H1 (cell line): ENCODE data around the gene GPSM1. TPM values are rescaled to one million over a fixed set of nuclear protein-coding genes. Genes with fewer than 3 reads are reported as not detected.

Experiments
- CTCF ChIA-PET: fragments of 300-600 bp; sonication (Branson Sonifier 250); formaldehyde crosslinking; loops from one replicate; lab custom pipeline; 2021; ENCODE audit not compliant: partially characterized antibody; lab: Charles Lee
- POLR2A ChIA-PET: fragments of 300-600 bp; sonication (Branson Sonifier 250); formaldehyde crosslinking; loops from one replicate; lab custom pipeline; 2021; ENCODE audit warnings: inconsistent platforms; ENCODE audit not compliant: partially characterized antibody; lab: Charles Lee
- DNase-seq, 2 experiments: peaks; one replicate each; pipeline versions ENCODE4 v3.0.0 to v3.0.0-alpha.2; 2010 to 2022; ENCODE audit warnings: low spot score in 2 of 2, low read depth in 1 of 2, mixed read lengths in 1 of 2
- FAIRE-seq: peaks from 2 replicates; lab custom pipeline; 2011; peaks lifted over from hg19 to GRCh38; lab: Jason Lieb, UNC
- H2AFZ ChIP-seq: 2 replicates; pipeline ENCODE4 v1.8.1; 2012; ENCODE audit warnings: low read length, inconsistent platforms
- H2AK5ac ChIP-seq: 2 replicates; pipeline ENCODE4 v1.6.1; 2013; ENCODE audit warnings: low read depth, low read length
- H2BK120ac ChIP-seq: replicated peaks from 2 replicates; pipeline ENCODE3; 2013; ENCODE audit warnings: low read depth, low read length, inconsistent platforms
- H2BK12ac ChIP-seq: 2 replicates; pipeline ENCODE4 v1.6.1; 2013; ENCODE audit warnings: low read depth, low read length
- H2BK15ac ChIP-seq: 2 replicates; pipeline ENCODE4 v1.6.1; 2013; ENCODE audit warnings: low read length
- H2BK20ac ChIP-seq: 2 replicates; pipeline ENCODE4 v1.6.1; 2013; ENCODE audit warnings: low read length
- H2BK5ac ChIP-seq: 2 replicates; pipeline ENCODE4 v1.6.1; 2013; ENCODE audit warnings: low read depth, low read length
- H3K14ac ChIP-seq: 2 replicates; pipeline ENCODE4 v1.6.1; 2013; ENCODE audit warnings: inconsistent platforms; ENCODE audit not compliant: insufficient read length
- H3K18ac ChIP-seq: 2 replicates; pipeline ENCODE4 v1.6.1; 2013; ENCODE audit warnings: low read length; ENCODE audit errors: extremely low read depth
- H3K23ac ChIP-seq: 2 replicates; pipeline ENCODE4 v1.6.1; 2013; ENCODE audit warnings: inconsistent platforms; ENCODE audit not compliant: insufficient read length
- H3K23me2 ChIP-seq: 2 replicates; pipeline ENCODE4 v1.6.1; 2013; ENCODE audit warnings: low read depth, low read length
- H3K27ac ChIP-seq: 2 replicates; pipeline ENCODE4 v1.6.1; 2011; ENCODE audit warnings: low read depth, low read length, inconsistent platforms
- H3K27me3 ChIP-seq, 4 experiments: replicated peaks in 1 of 4; 1 replicate in 1 of 4; 2 replicates in 3 of 4; pipeline versions ENCODE4 v1.6.1 to v1.8.1; 2011 to 2013; ENCODE audit warnings: low read length in 3 of 4, mild to moderate bottlenecking in 3 of 4, inconsistent platforms in 2 of 4, mixed read lengths in 2 of 4, moderate library complexity in 1 of 4; ENCODE audit not compliant: control insufficient read depth in 3 of 4, insufficient read depth in 3 of 4; ENCODE audit errors: extremely low read depth in 1 of 4
- H3K36me3 ChIP-seq, 4 experiments: 2 replicates each; pipeline versions ENCODE4 v1.6.1 to v1.8.1; 2011 to 2013; ENCODE audit warnings: mild to moderate bottlenecking in 4 of 4, low read length in 3 of 4, moderate library complexity in 2 of 4, control low read depth in 1 of 4, inconsistent platforms in 1 of 4; ENCODE audit not compliant: insufficient read depth in 4 of 4, control insufficient read depth in 2 of 4
- H3K4ac ChIP-seq: replicated peaks from 2 replicates; pipeline ENCODE3; 2013; ENCODE audit warnings: low read length, low read depth, mixed read lengths, inconsistent platforms; ENCODE audit not compliant: insufficient read length
- H3K4me1 ChIP-seq, 4 experiments: replicated peaks in 1 of 4; 1 replicate in 1 of 4; 2 replicates in 3 of 4; pipeline versions ENCODE4 v1.6.1 to v1.8.1; 2011 to 2013; ENCODE audit warnings: low read length in 3 of 4, inconsistent platforms in 2 of 4, mixed read lengths in 1 of 4; ENCODE audit not compliant: insufficient read depth in 4 of 4, control insufficient read depth in 3 of 4
- H3K4me2 ChIP-seq, 2 experiments: 2 replicates each; pipeline versions ENCODE4 v1.6.1 to v1.8.1; 2011 to 2013; ENCODE audit warnings: low read depth in 2 of 2, low read length in 2 of 2, control low read depth in 1 of 2, inconsistent platforms in 1 of 2, mild to moderate bottlenecking in 1 of 2; ENCODE audit not compliant: insufficient read depth in 1 of 2
- H3K4me3 ChIP-seq, 4 experiments: fragments of 200-600, 300-600 bp in 1 of 4; sonication (generic), shearing (Covaris generic), sonication (Bioruptor Twin) in 1 of 4; 2 replicates each; pipeline versions ENCODE4 v1.5.1 to v1.8.1; 2011 to 2016; ENCODE audit warnings: low read length in 4 of 4, low read depth in 3 of 4, control low read depth in 2 of 4, inconsistent platforms in 2 of 4, mild to moderate bottlenecking in 2 of 4, mixed read lengths in 1 of 4, moderate library complexity in 1 of 4; ENCODE audit not compliant: insufficient read depth in 2 of 4; ENCODE audit errors: extremely low read depth in 1 of 4
- H3K56ac ChIP-seq: replicated peaks from 2 replicates; pipeline ENCODE3; 2013; ENCODE audit warnings: low read depth, mild to moderate bottlenecking, mixed read lengths, low read length, inconsistent platforms; ENCODE audit not compliant: insufficient read length
- H3K79me1 ChIP-seq: 2 replicates; pipeline ENCODE4 v1.6.1; 2013; ENCODE audit warnings: low read depth, low read length, control low read depth
- H3K79me2 ChIP-seq, 2 experiments: 2 replicates each; pipeline versions ENCODE4 v1.6.1 to v1.8.1; 2012 to 2013; ENCODE audit warnings: low read length in 2 of 2, mild to moderate bottlenecking in 2 of 2, inconsistent platforms in 1 of 2; ENCODE audit not compliant: insufficient read depth in 2 of 2, control insufficient read depth in 1 of 2
- H3K9ac ChIP-seq, 4 experiments: replicated peaks in 1 of 4; 1 replicate in 1 of 4; 2 replicates in 3 of 4; pipeline versions ENCODE4 v1.6.1 to v1.8.1; 2011 to 2013; ENCODE audit warnings: low read depth in 3 of 4, low read length in 3 of 4, control low read depth in 2 of 4, mild to moderate bottlenecking in 2 of 4, moderate library complexity in 2 of 4, inconsistent platforms in 1 of 4; ENCODE audit errors: extremely low read depth in 1 of 4
- H3K9me3 ChIP-seq, 2 experiments: 2 replicates each; pipeline versions ENCODE4 v1.6.1 to v1.8.1; 2012 to 2013; ENCODE audit warnings: mild to moderate bottlenecking in 2 of 2, moderate library complexity in 2 of 2, control low read depth in 1 of 2, inconsistent platforms in 1 of 2, low read depth in 1 of 2, low read length in 1 of 2, mixed read lengths in 1 of 2; ENCODE audit not compliant: insufficient read depth in 2 of 2
- H4K20me1 ChIP-seq, 2 experiments: replicated peaks in 1 of 2; 2 replicates each; pipeline versions ENCODE3 to v1.8.1; 2011 to 2013; ENCODE audit warnings: inconsistent platforms in 2 of 2, low read length in 2 of 2, mild to moderate bottlenecking in 1 of 2; ENCODE audit not compliant: insufficient read depth in 2 of 2, control insufficient read depth in 1 of 2
- H4K5ac ChIP-seq: 2 replicates; pipeline ENCODE4 v1.6.1; 2013; ENCODE audit warnings: low read length, low read depth, mixed read lengths, inconsistent platforms; ENCODE audit not compliant: insufficient read length
- H4K8ac ChIP-seq: 2 replicates; pipeline ENCODE4 v1.8.0; 2013; ENCODE audit warnings: mild to moderate bottlenecking, moderate library complexity, low read length, inconsistent platforms; ENCODE audit not compliant: insufficient read depth; ENCODE audit errors: extremely low read depth
- H4K91ac ChIP-seq: replicated peaks from 2 replicates; pipeline ENCODE3; 2013; ENCODE audit warnings: low read length, mixed read lengths, inconsistent platforms; ENCODE audit not compliant: insufficient read length
- EGR1 ChIP-seq: IDR thresholded peaks from 2 replicates; pipeline ENCODE4 v1.6.1; 2011; ENCODE audit warnings: low read depth, low read length, borderline replicate concordance
- KDM1A ChIP-seq: fragments of 200-600, 300-600 bp; sonication (generic); IDR thresholded peaks from 2 replicates; pipeline ENCODE4 v1.7.1; 2016; ENCODE audit warnings: mild to moderate bottlenecking, low read length, borderline replicate concordance
- SAP30 ChIP-seq: fragments of 300-600 bp; sonication (generic); IDR thresholded peaks from 2 replicates; pipeline ENCODE4 v1.7.1; 2012; ENCODE audit warnings: low read length, moderate library complexity, mild to moderate bottlenecking, inconsistent platforms; ENCODE audit not compliant: insufficient read depth, insufficient replicate concordance
- TEAD4 ChIP-seq: IDR thresholded peaks from 2 replicates; pipeline ENCODE4 v1.6.1; 2012; ENCODE audit warnings: low read depth, low read length, inconsistent platforms, mixed read lengths
- WGBS, 2 experiments: shearing (Covaris generic) in 1 of 2; methylation state at CpG; one replicate each; pipeline versions ENCODE4 v1.1.6 to v1.1.7; 2013 to 2015; ENCODE audit warnings: low lambda C conversion rate in 2 of 2, mixed read lengths in 2 of 2, inconsistent platforms in 1 of 2, low coverage in 1 of 2, missing lambda C conversion rate in 1 of 2; ENCODE audit not compliant: insufficient replicate concordance in 2 of 2, insufficient coverage in 1 of 2, insufficient read length in 1 of 2; ENCODE audit errors: extremely low coverage in 1 of 2, missing lambda C conversion rate in 1 of 2; 5-methylcytosine and 5-hydroxymethylcytosine counted together
- polyA plus RNA-seq, 7 experiments: library from polyadenylated mRNA; depleted of rRNA in 3 of 7; stranded (reverse) in 5 of 7; unstranded in 2 of 7; fragments of >200 nt in 5 of 7; fragments of 200-250 nt in 2 of 7; gene quantifications; 1 replicate in 5 of 7; 2 replicates in 1 of 7; 4 replicates in 1 of 7; pipeline versions ENCODE4 v1.2.1 to v1.2.3, GENCODE V29; 2011 to 2013; ENCODE audit warnings: missing spikeins in 2 of 7, mixed read lengths in 2 of 7
- total RNA-seq: library from RNA; stranded (reverse); fragmentation: NEBNext Ultra II Directional; extraction: Animal tissue kit (Norgen Biotek cat#: 25700); gene quantifications from 2 replicates; pipeline ENCODE4 v1.2.1, GENCODE V29; 2021

The GPSM1 gene
- total and polyA plus RNA-seq, 2 of the 8 experiments (the other 6 are each of a cell fraction or from before 2014, with no cell fraction given), result 12.8 to 18.0 TPM

- Histone ChIP-seq H4K5ac (no peak overlapping the region), H3K56ac (no peak overlapping the region), H2BK120ac (no peak overlapping the region), H3K4me3 (no peak overlapping the region), H3K79me1 (no peaks in the 10 kb centered on the region), H3K9ac (no peak overlapping the region), H3K14ac (no peak overlapping the region), H2AK5ac (no peak overlapping the region), H2AFZ (no peak overlapping the region), H4K91ac (no peak overlapping the region), H3K18ac (no peak overlapping the region), H4K8ac (no peak overlapping the region), H3K4me2 (no peak overlapping the region), H2BK20ac (no peak overlapping the region), H3K27ac (no peak overlapping the region), H3K79me2 (no peaks in the 10 kb centered on the region), H3K4ac (no peak overlapping the region), H2BK12ac (no peak overlapping the region), H4K20me1 (no peaks in the 10 kb centered on the region), H3K9me3 (no peaks in the 10 kb centered on the region), H3K23me2 (no peaks in the 10 kb centered on the region), H3K23ac (no peak overlapping the region), H2BK15ac (no peak overlapping the region), H3K4me1 (peaks cover 0 to 4% (median 2%) of the 10 kb centered on the region in 4 experiments; a peak in 3 of 7 replicates), H3K27me3 (no peaks in the 10 kb centered on the region), H3K36me3 (no peaks in the 10 kb centered on the region), H2BK5ac (no peak overlapping the region)
- FAIRE-seq (no peak), DNase-seq (no peak)
- ChIA-PET POLR2A (interaction anchor here (0.6 kb wide), 1 partner anchor 153 kb away, joined by 3 read pairs; no protein-coding TSS in a partner anchor), CTCF (interaction anchor here (0.8 to 5.2 kb wide), 9 partner anchors 8 to 69 kb away, joined by 3 to 21 read pairs (median 4); no protein-coding TSS in a partner anchor)
- TF ChIP-seq SAP30 (no peak), EGR1 (no peak), KDM1A (no peak), TEAD4 (no peak)
- 91% methylated on average over 13 of the region's 13 CpGs; no CpG with 5 or more reads in 1 of the 2 experiments for WGBS, 2 experiments
Observed at GRCh38 chr9:136286987-136287379, 40.4 kb upstream of the GPSM1 start.
